GM12878 (cell line): ENCODE measurements around the gene MPZL1. TPM values are rescaled to one million over a fixed set of nuclear protein-coding genes. Genes with fewer than 3 reads are reported as not detected.

ENCODE experiments used
- ATAC-seq: fragments of 200-7000 bp; cut with Tn5 transposase; 3 replicates; pipeline ENCODE4 v1.9.1; 2020; ENCODE audit warnings: mild to moderate bottlenecking, moderate library complexity
- BruUV-seq: library from RNA; stranded (reverse); fragments of 400-500 nt; replicated peaks from 2 replicates; lab custom pipeline; 2021; lab: Mats Ljungman, UMichigan
- CTCF ChIA-PET: fragments of 300-600 bp; sonication (Branson Sonifier 250); formaldehyde crosslinking; extraction: SDS; loops from one replicate; lab custom pipeline; 2021; ENCODE audit warnings: inconsistent platforms; lab: Yijun Ruan, JAX
- POLR2A ChIA-PET: fragments of 350-600 bp; formaldehyde crosslinking; extraction: SDS; loops from one replicate; lab custom pipeline; 2021; ENCODE audit warnings: inconsistent platforms; lab: Charles Lee
- RAD21 ChIA-PET: fragments of 300-600 bp; sonication (Branson Sonifier 250); formaldehyde crosslinking; loops from one replicate; lab custom pipeline; 2023; ENCODE audit warnings: antibody characterized with exemption; ENCODE audit not compliant: unreplicated experiment; lab: Charles Lee
- SMC1A ChIA-PET: fragments of 300-600 bp; sonication (Branson Sonifier 250); formaldehyde crosslinking; loops from one replicate; lab custom pipeline; 2023; ENCODE audit not compliant: unreplicated experiment, uncharacterized antibody; lab: Charles Lee
- DNase-seq: peaks from one replicate; pipeline ENCODE4 v3.0.0-alpha.2; 2011; ENCODE audit warnings: low read depth, low spot score
- FAIRE-seq: peaks from 3 replicates; lab custom pipeline; 2011; peaks lifted over from hg19 to GRCh38; lab: Jason Lieb, UNC
- H2AFZ ChIP-seq: 2 replicates; pipeline ENCODE4 v1.6.0; 2011; ENCODE audit warnings: low read depth, low read length, control low read depth; ENCODE audit not compliant: control insufficient read depth
- H3K27ac ChIP-seq: 2 replicates; pipeline ENCODE4 v1.5.1; 2011; ENCODE audit warnings: control low read depth; ENCODE audit not compliant: control insufficient read depth, insufficient read depth
- H3K27me3 ChIP-seq, 2 experiments: replicated peaks in 1 of 2; 2 replicates each; pipeline versions ENCODE4 v1.6.0 to v1.6.1; 2011; ENCODE audit warnings: low read length in 1 of 2; ENCODE audit not compliant: control insufficient read depth in 2 of 2, insufficient read depth in 2 of 2
- H3K36me3 ChIP-seq, 2 experiments: 2 replicates each; pipeline ENCODE4 v1.5.1; 2011; ENCODE audit warnings: low read length in 1 of 2; ENCODE audit not compliant: control insufficient read depth in 2 of 2, insufficient read depth in 2 of 2
- H3K4me1 ChIP-seq: 2 replicates; pipeline ENCODE4 v1.6.1; 2011; ENCODE audit warnings: mild to moderate bottlenecking, low read length, moderate library complexity, mixed read lengths; ENCODE audit not compliant: control insufficient read depth, insufficient read depth
- H3K4me2 ChIP-seq: 2 replicates; pipeline ENCODE4 v1.6.0; 2011; ENCODE audit warnings: control low read depth; ENCODE audit not compliant: control insufficient read depth, insufficient read depth
- H3K4me3 ChIP-seq: fragments of 200-600 bp; sonication (generic); 2 replicates; pipeline ENCODE4 v1.5.1; 2016
- H3K79me2 ChIP-seq: 2 replicates; pipeline ENCODE4 v1.6.0; 2011; ENCODE audit warnings: low read length; ENCODE audit not compliant: control insufficient read depth, insufficient read depth
- H3K9ac ChIP-seq: 2 replicates; pipeline ENCODE4 v1.8.0; 2011; ENCODE audit warnings: low read length, control low read depth, mixed read lengths; ENCODE audit not compliant: control insufficient read depth, insufficient read depth
- H3K9me3 ChIP-seq: replicated peaks from 3 replicates; pipeline ENCODE4 v1.5.1; 2011; ENCODE audit warnings: mild to moderate bottlenecking, low read length; ENCODE audit not compliant: control insufficient read depth, insufficient read depth
- H4K20me1 ChIP-seq: 2 replicates; pipeline ENCODE4 v1.6.0; 2011; ENCODE audit not compliant: control insufficient read depth, insufficient read depth
- ATF7 ChIP-seq: fragments of 450-650 bp; IDR thresholded peaks from 2 replicates; pipeline ENCODE4 v1.6.1; 2016; ENCODE audit warnings: low read depth, mild to moderate bottlenecking
- BHLHE40 ChIP-seq, 2 experiments: fragments of 450-650 bp in 1 of 2; IDR thresholded peaks; 2 replicates each; pipeline ENCODE4 v1.6.1; 2011 to 2017; ENCODE audit warnings: low read depth in 2 of 2, borderline replicate concordance in 1 of 2, improper control_type of control experiment in 1 of 2, low read length in 1 of 2, mild to moderate bottlenecking in 1 of 2
- CHD1 ChIP-seq: IDR thresholded peaks from 2 replicates; pipeline ENCODE4 v1.6.1; 2012; ENCODE audit warnings: low read depth, low read length, improper control_type of control experiment
- HDGF ChIP-seq: fragments of 450-650 bp; IDR thresholded peaks from 2 replicates; pipeline ENCODE4 v1.6.1; 2016; ENCODE audit warnings: antibody characterized with exemption
- IKZF1 ChIP-seq: fragments of 450-650 bp; conservative IDR thresholded peaks from 2 replicates; pipeline ENCODE4 v1.6.1; 2017; ENCODE audit warnings: antibody characterized with exemption, mild to moderate bottlenecking
- LARP7 ChIP-seq: fragments of 450-650 bp; IDR thresholded peaks from 2 replicates; pipeline ENCODE4 v1.6.1; 2017; ENCODE audit warnings: mild to moderate bottlenecking
- PAX5 ChIP-seq: IDR thresholded peaks from 2 replicates; pipeline ENCODE4 v1.6.1; 2011; ENCODE audit warnings: low read depth, low read length, borderline replicate concordance
- POU2F2 ChIP-seq: IDR thresholded peaks from 3 replicates; pipeline ENCODE4 v1.6.1; 2011; ENCODE audit warnings: low read depth, mild to moderate bottlenecking, low read length, borderline replicate concordance
- SMAD5 ChIP-seq: IDR thresholded peaks from 2 replicates; pipeline ENCODE4 v1.6.1; 2016; ENCODE audit warnings: antibody characterized with exemption, low read depth
- SRF ChIP-seq, 2 experiments: IDR thresholded peaks; 2 replicates each; pipeline ENCODE4 v1.6.1; 2011; ENCODE audit warnings: low read depth in 2 of 2, low read length in 2 of 2, mild to moderate bottlenecking in 1 of 2, moderate library complexity in 1 of 2
- TCF3 ChIP-seq: IDR thresholded peaks from 2 replicates; pipeline ENCODE4 v1.6.1; 2012; ENCODE audit warnings: low read depth, mild to moderate bottlenecking, low read length, borderline replicate concordance; ENCODE audit not compliant: insufficient read depth
- YBX1 ChIP-seq: fragments of 450-650 bp; IDR thresholded peaks from 2 replicates; pipeline ENCODE4 v1.6.1; 2016; ENCODE audit warnings: antibody characterized with exemption
- ZBED1 ChIP-seq: IDR thresholded peaks from 2 replicates; pipeline ENCODE4 v1.6.1; 2016; ENCODE audit warnings: borderline replicate concordance
- in situ Hi-C: fragments of 300-500 bp; cut with MboI; formaldehyde crosslinking; loops from 9 replicates; pipeline ENCODE4 v1.14.3; 2018; ENCODE audit warnings: mixed read lengths
- intact Hi-C: fragments of 100-400 bp; cut with micrococcal nuclease; formaldehyde crosslinking; loops from one replicate; pipeline ENCODE4 v1.14.2; 2022; ENCODE audit not compliant: unreplicated experiment
- polyA plus RNA-seq, 11 experiments: library from polyadenylated mRNA; depleted of rRNA in 4 of 11; unstranded in 6 of 11; stranded (reverse) in 5 of 11; fragments of >200 nt; fragmentation: Nextera tagmentation in 4 of 11; fragmentation: Illumina TruSeq in 1 of 11; extraction: Ambion mirVana in 4 of 11; extraction: Trizol in 1 of 11; gene quantifications; 1 replicate in 1 of 11; 2 replicates in 10 of 11; pipeline versions ENCODE4 v1.2.1 to v1.2.3, GENCODE V29; 2011 to 2016; ENCODE audit warnings: inconsistent platforms in 2 of 11, missing spikeins in 2 of 11, low read depth in 1 of 11
- total RNA-seq, 4 experiments: library from RNA; depleted of rRNA in 3 of 4; stranded (reverse); fragments of >200 nt in 3 of 4; fragmentation: Illumina TruSeq in 1 of 4; extraction: Trizol in 1 of 4; gene quantifications; 2 replicates each; pipeline versions ENCODE4 v1.2.1 to v1.2.3, GENCODE V29; 2013 to 2021
- TF ChIP-seq, protein P1 (sequence below): fragments of 450-650 bp; formaldehyde crosslinking; IDR thresholded peaks from 2 replicates; pipeline ENCODE4 v1.5.0; 2022; ENCODE audit warnings: mild to moderate bottlenecking, missing genetic modification characterization

Gene MPZL1
- total and polyA plus RNA-seq, 10 of the 15 experiments (the other 5 are each of a cell fraction or from before 2014, with no cell fraction given): 9.8 to 60.9 (median 45.9) TPM

DNA sequence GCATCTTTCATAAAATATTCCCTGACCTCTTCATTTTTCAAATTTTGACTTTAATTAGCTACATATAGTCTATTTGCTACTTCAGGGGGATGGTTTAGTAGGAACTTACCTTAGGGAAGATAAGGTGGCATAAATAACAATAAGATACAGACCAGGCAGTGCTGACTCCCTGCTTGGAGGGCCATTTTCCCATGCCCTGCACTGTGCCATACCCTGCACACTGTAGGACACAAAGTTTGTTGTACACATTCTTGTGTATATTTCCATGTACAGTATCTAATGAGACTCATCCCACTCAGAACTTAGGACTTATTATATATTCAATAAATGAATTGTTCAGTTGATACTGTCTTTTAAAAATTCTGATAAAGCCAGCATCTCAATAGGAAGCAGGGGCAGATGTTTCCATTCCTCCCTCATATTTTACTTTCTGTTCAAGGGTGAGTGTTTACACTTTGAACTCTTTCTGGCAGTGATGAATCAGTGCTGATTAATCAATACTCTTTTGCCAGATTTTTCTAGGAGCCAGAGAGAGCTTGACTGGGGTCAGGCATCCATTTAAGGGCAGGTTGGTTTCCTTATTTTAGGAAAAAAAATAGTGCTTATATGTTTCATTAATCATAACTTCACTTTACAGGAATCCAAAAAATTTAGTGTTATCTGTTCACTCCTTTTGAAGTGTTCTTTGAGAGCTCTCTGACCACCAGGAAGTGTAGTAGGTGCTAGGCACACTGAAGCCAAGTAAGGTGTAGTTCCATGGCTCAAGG is 30.6 kb downstream of the MPZL1 start:
- H2AFZ ChIP-seq: peak overlapping the region; percentile 79
- no peaks in the 10 kb centered on the region for H3K36me3 ChIP-seq
- peak overlapping the region; percentile 46 for H3K4me3 ChIP-seq
- intact Hi-C loops: loop anchor here (2.0 kb wide), 1 partner anchor 38 kb away; no protein-coding TSS in a partner anchor
- ChIA-PET POLR2A (interaction anchor here (0.6 to 2.5 kb wide), 10 partner anchors 25 to 270 kb away, joined by 3 to 11 read pairs (median 3); partner anchors contain the start of gene MPZL1), SMC1A (interaction anchor here (0.7 to 3.1 kb wide), 21 partner anchors 10 to 330 kb away, joined by 3 to 34 read pairs (median 4); partner anchors contain the start of genes DCAF6, MPC2 and MPZL1), RAD21 (interaction anchor here (0.7 to 2.8 kb wide), 13 partner anchors 9 to 330 kb away, joined by 3 to 23 read pairs (median 6); no protein-coding TSS in a partner anchor), CTCF (interaction anchor here (0.8 to 2.7 kb wide), 11 partner anchors 10 to 330 kb away, joined by 3 to 28 read pairs (median 4); partner anchors contain the start of gene MPZL1)
- TF ChIP-seq LARP7 (no peak), TCF3 (no peak), PAX5 (no peak), IKZF1 (no peak), SMAD5 (no peak), CHD1 (no peak), BHLHE40 (IDR thresholded peaks at IDR 0.05; ENCODE audit: borderline replicate concordance in 1 of 2, low read depth in 2 of 2, low read length in 1 of 2) (no peak), ZBED1 (no peak), HDGF (no peak), YBX1 (no peak), POU2F2 (no peak), SRF (IDR thresholded peaks at IDR 0.05; ENCODE audit: low read depth in 2 of 2, low read length in 2 of 2) (no peak), ATF7 (no peak)
- TF ChIP-seq, protein P1, sequence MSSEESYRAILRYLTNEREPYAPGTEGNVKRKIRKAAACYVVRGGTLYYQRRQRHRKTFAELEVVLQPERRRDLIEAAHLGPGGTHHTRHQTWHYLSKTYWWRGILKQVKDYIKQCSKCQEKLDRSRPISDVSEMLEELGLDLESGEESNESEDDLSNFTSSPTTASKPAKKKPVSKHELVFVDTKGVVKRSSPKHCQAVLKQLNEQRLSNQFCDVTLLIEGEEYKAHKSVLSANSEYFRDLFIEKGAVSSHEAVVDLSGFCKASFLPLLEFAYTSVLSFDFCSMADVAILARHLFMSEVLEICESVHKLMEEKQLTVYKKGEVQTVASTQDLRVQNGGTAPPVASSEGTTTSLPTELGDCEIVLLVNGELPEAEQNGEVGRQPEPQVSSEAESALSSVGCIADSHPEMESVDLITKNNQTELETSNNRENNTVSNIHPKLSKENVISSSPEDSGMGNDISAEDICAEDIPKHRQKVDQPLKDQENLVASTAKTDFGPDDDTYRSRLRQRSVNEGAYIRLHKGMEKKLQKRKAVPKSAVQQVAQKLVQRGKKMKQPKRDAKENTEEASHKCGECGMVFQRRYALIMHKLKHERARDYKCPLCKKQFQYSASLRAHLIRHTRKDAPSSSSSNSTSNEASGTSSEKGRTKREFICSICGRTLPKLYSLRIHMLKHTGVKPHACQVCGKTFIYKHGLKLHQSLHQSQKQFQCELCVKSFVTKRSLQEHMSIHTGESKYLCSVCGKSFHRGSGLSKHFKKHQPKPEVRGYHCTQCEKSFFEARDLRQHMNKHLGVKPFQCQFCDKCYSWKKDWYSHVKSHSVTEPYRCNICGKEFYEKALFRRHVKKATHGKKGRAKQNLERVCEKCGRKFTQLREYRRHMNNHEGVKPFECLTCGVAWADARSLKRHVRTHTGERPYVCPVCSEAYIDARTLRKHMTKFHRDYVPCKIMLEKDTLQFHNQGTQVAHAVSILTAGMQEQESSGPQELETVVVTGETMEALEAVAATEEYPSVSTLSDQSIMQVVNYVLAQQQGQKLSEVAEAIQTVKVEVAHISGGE: no peak
- in situ Hi-C loops: no loop called here
- peaks cover 40% of the 10 kb centered on the region for H3K79me2 ChIP-seq
- H3K27ac ChIP-seq: peak overlapping the region; percentile 88
- H3K9me3 ChIP-seq: no peaks in the 10 kb centered on the region
- peak overlapping the region; percentile 85 for H3K4me2 ChIP-seq
- H3K9ac ChIP-seq: peak overlapping the region; percentile 52
- no peaks in the 10 kb centered on the region for H3K27me3 ChIP-seq
- no peaks in the 10 kb centered on the region for H4K20me1 ChIP-seq
- ATAC-seq (peak; percentile 54), DNase-seq (no peak), FAIRE-seq (no peak)
- BruUV-seq: no TSS peak
- H3K4me1 ChIP-seq: peaks cover 11% of the 10 kb centered on the region
